Hematopoietic multipotent progenitor cell (in vitro differentiated cells): ENCODE data around the gene LIPK. TPM values are rescaled to one million over a fixed set of nuclear protein-coding genes. Genes with fewer than 3 reads are reported as not detected.
"Not testable (repeated sequence)": the region's sequence is repeated elsewhere in the genome, so short reads cannot be mapped to it uniquely, and the experiment has no call there.

ENCODE experiments used
- DNase-seq, 3 donors: peaks; one replicate each; pipeline ENCODE4 v3.0.0-alpha.2; 2011 to 2015; ENCODE audit warnings: low read depth in 2 of 3, low spot score in 2 of 3
- total RNA-seq: library from RNA; depleted of rRNA; stranded (reverse); fragments of >200 nt; gene quantifications from one replicate; pipeline ENCODE4 v1.2.3, GENCODE V29; 2012

Gene LIPK
- not detected for total RNA-seq

GRCh38 chr10:88705958-88706357 is at the start of gene LIPK:
LIPK (plus strand) TSS chr10:88706249; CDS start chr10:88724544, 18,295 bp downstream.
- DNase-seq, result no peak

GRCh38 chr10:88657901-88658300 is 48.1 kb upstream of the LIPK start:
- DNase-seq, result no peak

DNA sequence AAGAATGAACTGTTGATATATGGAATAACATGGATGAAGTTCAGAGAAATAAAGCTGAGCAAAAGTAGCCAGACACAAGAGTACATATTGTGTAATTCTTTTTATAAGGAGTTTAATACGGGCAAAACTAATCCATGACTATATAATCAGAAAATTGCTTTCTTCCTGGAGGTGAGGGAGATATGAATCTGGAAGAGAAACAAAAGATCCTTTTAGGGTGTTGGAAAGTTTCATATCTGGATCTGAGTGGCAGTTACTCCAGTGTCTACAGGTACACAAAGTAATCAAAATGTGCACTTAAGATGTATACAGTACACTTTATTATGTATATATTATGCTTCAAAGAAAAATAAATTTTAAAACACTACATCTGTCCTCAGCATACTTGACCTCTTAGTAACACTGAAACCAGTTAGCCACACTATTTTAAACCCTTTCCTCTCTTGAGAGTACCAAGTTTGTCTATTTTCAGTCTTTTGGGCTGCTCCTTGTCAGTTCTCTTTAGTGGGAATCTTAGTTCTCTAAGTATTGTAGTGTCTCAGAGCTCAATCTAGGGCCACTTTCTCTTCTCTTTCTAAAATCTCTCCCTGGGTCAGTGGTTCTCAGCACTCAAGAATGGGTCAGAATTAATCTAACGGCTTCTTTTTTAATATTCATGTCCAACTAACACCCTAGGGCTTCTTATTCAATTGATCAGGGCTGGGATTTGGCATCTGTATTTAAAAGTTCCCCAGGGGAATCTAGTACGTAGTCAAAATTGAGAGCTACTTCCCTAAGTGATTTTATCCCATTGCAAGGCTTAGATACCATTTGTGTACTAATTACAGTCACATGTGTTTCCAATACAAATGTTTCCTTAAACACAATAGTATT is 46.1 kb upstream of the LIPK start:
- no peak for DNase-seq

DNA sequence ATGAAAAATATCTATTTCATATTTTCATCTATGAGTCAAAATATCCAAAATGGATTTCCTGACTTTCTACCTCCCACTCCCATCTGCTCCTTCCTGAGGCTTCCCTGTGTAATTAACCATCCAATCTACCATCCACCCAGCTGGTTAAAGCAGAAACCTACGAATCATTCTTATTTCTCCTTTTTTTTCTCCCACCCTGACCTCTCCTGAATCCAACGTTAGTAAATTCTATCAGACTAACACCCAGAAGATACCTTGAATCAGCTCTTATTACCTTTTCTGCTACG is 45.5 kb upstream of the LIPK start:
- DNase-seq, result no peak

- no peak for DNase-seq
Observed at GRCh38 chr10:88661018-88661417, 45.0 kb upstream of the LIPK start.

DNA sequence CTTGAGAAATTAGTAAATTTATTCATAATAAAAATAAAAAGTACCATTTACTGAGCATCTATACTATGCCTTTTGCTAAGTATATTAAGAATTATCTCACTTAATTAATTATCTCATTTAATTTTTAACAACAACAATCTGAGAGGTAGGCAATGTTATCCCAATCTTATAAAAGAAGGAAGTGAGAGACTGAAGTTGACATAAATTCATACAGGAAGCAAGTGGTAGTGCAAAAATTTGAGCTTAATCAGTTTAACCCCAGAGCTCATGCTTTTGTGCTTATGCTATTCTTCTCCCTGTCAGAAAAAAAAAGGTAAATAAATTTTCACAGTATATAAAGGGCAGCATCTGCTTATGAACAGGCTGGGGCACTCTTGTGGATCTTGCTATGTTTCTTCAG is 44.5 kb upstream of the LIPK start:
- no peak for DNase-seq

- DNase-seq, result not testable (repeated sequence)
Observed at GRCh38 chr10:88663153-88663552, 42.9 kb upstream of the LIPK start.

DNA sequence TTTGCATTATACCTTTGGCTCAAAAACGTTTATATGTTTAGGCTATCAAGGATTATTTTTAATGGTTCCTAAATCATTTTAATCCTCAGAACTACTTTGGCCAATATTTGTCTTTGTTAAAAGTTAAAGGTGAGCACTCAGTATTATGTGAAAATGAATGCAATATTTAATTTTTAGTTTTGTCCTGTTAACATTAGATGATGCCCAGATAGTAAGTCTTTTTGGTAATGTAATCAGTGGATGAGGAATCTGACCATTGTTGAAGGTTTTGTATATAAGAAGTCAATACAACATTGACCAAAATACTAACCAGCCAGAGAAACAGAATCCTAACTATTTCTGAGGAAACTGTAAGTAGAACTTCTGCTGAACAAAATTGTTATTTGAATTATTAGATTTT is 41.9 kb upstream of the LIPK start, which contains the start of gene LIPF:
TSS of gene LIPF (plus strand) at position 301 of the 400 bp plus-strand sequence. CDS start 2,856 bp downstream, outside the sequence.
- no peak for DNase-seq

GRCh38 chr10:88668465-88668864 is 37.6 kb upstream of the LIPK start:
- peak in 1 of 3 donors; percentile 39 for DNase-seq

DNA sequence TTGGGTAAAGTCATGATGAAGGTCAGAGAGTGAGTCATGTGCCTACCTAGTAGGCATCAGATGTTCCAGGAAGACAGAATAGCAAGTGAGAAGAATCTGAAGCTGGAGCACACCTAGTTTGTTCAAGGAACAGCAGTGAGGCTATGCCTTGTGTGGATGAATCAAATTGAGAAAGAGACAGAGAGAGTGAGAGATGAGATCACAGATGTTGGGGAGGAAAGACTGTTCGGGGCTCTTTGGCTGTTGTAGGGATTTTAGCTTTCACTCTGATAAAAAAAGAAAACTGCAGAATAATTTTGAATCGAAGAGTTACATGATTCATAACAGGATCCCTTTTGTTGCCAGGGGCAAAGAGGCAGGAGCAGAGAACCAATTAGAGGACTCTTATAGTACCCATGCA is 35.6 kb upstream of the LIPK start:
- no peak for DNase-seq

DNA sequence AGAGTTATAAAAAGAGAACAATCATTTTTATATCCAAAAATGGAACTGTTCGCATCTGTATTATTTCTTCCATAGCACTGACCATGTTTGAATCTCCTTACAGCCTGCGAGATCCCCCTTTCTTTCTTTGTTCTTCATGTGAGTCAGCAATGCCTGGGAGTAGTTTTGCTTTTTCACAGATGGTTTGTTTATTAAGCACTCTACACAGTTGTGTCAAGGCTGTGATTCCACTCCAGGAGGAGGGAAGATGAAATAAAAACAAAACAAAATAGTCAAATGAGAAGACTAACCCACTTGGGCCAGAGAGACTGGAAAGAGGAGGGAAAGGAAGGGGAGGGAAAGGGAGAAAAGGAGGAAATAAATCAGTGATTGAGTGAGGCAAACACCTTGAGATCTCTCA is 34.0 kb upstream of the LIPK start:
- no peak for DNase-seq

- no peak for DNase-seq
Observed at GRCh38 chr10:88676283-88677060, 29.6 kb upstream of the LIPK start.

DNA sequence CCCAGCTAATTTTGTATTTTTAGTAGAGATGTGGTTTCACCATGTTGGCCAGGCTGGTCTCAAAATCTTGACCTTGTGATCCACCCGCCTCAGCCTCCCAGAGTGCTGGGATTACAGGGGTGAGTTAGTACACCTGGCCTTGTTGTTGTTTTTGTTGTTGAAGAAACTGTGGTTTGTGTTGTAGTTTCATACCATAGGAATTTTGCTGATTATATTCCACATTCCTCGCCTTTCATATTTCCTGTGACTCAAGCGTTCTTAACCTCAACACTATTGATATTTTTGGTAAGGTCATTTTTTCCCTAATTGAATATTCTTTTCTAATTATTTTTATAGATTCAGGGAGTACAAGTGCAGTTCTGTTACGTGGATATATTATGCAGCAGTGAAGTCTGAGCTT is 25.1 kb upstream of the LIPK start:
- no peak for DNase-seq

GRCh38 chr10:88682491-88682890 is 23.6 kb upstream of the LIPK start:
- DNase-seq, result no peak

DNA sequence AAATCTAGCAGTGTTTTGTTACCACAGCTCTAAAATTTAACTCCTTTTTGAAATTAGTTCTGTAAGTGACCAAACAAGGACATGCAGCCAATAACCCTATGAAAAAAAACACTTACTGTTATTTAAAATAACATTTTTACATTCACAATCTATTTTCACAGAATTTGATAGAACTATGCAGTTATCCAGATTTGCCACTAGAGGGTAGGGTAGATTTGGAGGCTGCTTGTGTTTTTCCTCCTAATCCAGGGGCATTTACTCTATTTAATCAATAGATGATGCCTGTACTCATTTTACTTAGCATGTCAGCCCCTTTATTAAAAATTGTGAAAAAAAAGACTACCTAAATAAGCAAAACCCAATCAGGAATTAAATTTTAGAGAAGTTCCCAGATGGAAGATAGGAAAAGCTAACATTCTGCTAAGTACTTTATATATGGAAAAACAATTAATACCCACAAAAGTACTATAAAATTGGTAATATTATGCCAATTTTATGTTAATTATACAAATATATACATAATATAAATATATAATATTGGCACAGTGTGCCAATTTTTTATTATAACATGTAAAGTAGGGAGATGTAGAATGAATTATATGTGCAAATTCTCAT is 18.1 kb upstream of the LIPK start:
- DNase-seq, result peak in 2 of 3 donors; percentile 12 to 33

GRCh38 chr10:88689366-88689765 is 16.7 kb upstream of the LIPK start:
- no peak for DNase-seq

GRCh38 chr10:88693392-88694020 is 12.5 kb upstream of the LIPK start:
- peak in 2 of 3 donors; percentile 12 to 35 for DNase-seq

DNA sequence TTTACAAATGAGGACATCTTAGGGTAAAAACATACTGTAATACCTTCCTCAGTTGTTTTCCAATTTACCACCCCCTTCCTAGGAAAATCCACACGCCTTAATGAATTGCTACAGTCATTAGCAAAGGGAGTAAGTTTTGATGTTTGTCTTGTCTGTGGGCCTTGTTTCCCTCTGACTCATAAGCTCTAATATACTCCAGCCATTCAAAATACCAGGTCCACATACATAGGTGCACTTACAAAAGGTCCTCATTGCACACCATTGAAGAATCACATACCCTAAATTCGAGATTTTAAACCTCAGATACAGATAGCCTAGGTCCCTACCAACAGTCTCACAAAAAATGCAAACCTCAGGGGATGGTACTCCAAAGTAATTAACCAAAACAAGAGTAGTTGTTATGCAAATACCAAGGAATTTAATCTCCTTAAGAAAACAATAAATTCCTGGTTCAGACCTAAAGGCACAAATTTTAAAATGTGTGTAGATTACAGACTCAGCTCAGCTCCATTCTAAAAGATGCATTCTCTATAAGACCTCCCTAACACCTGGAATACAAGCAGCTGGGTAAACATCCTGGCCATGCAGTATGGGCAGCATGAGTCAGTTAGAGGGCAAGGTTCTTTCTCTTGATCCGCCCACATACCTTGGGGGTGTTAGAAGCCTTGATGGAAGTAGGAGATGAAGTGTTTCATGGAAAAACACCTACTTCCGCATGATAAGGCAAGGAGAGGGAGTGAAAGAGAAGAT is 3.0 kb upstream of the LIPK start:
- no peak for DNase-seq

DNA sequence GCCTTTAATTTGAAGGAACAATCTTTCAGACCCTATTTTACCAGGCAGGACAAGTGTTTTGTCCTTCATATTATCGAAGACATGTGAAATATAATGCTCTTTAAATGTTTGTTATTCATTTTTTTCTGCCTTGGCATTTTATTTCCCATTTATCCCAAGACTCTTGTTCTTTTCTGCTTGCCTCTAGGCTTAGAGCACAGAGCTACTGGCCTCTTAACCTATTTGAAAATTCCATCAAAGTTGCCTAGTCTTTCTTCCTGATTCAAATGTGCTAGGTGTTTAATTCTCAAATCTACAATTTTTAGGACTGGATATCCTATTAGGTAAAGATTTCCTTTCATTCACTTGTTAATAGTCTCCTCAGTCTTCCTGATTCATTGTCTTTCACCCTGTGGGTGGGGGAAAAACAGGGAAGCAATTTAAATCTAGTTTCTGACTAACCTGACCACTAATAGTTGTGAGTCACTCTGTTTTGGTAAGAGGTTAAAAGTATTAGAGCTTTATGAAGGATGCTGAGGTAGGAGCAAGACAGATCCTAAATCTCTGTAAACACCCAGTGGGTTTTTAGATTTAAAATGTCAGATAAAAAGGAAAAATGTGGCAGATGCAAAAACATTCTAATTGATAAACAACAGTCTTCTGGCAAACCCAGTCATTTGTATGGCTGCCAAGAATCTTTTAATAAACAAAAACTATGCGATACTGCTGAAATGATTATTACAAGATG is 1.5 kb downstream of the LIPK start:
- no peak for DNase-seq

- DNase-seq, result peak in 1 of 3 donors; percentile 57
Observed at GRCh38 chr10:88709361-88709760, 3.3 kb downstream of the LIPK start.
